ENCODE results near the gene CFAP68. TPM values are rescaled to one million over a fixed set of nuclear protein-coding genes. Genes with fewer than 3 reads are reported as not detected.

CFAP68 gene
- total RNA-seq, 1 donor from 2014 or later = 17.2 TPM

GRCh38 chr11:111934306-111934705, 55.0 kb downstream of the CFAP68 start:
- no peak for TF ChIP-seq CTCF (IDR thresholded peaks at IDR 0.05)
- Mint-ChIP-seq H3K4me3 (ENCODE audit: unreplicated experiment) (no peak overlapping the region), H3K36me3 (ENCODE audit: unreplicated experiment) (no peaks in the 10 kb centered on the region), H3K27me3 (ENCODE audit: unreplicated experiment) (no peaks in the 10 kb centered on the region), H3K27ac (ENCODE audit: unreplicated experiment) (no peak overlapping the region), H3K9me3 (ENCODE audit: unreplicated experiment) (no peaks in the 10 kb centered on the region), H3K4me1 (ENCODE audit: unreplicated experiment) (peaks cover 33% of the 10 kb centered on the region)
- DNase-seq (ENCODE audit: extremely low spot score, unreplicated experiment) = no peak

Other genes with a start within 250 kb of the CFAP68 start
- gene PPP2R1B, start 113.2 kb upstream of the CFAP68 start, total RNA-seq = 25.2 and 26.0 TPM in 2 replicates
- gene ALG9, start 8.0 kb upstream of the CFAP68 start, total RNA-seq = 34.1 and 41.7 TPM in 2 replicates
- 1.9 and 2.5 TPM in 2 replicates for gene FDXACB1, start 376 bp upstream of the CFAP68 start, total RNA-seq
- gene CRYAB, start 32.2 kb downstream of the CFAP68 start, total RNA-seq = 35.5 and 42.3 TPM in 2 replicates
- 0.34 TPM in 1 of 2 replicates, not detected in the other for gene HSPB2, start 33.2 kb downstream of the CFAP68 start, total RNA-seq
- gene C11orf52, start 39.4 kb downstream of the CFAP68 start, total RNA-seq = 0.42 and 0.62 TPM in 2 replicates
- 9.7 and 10.6 TPM in 2 replicates for gene DIXDC1, start 57.8 kb downstream of the CFAP68 start, total RNA-seq
- 26.3 and 26.4 TPM in 2 replicates for gene DLAT, start 145.9 kb downstream of the CFAP68 start, total RNA-seq
- gene PIH1D2, start 194.5 kb downstream of the CFAP68 start, total RNA-seq = 2.0 and 2.3 TPM in 2 replicates
- 23.1 and 24.6 TPM in 2 replicates for gene NKAPD1, start 194.8 kb downstream of the CFAP68 start, total RNA-seq
- gene TIMM8B, start 207.2 kb downstream of the CFAP68 start, total RNA-seq = 59.4 and 64.0 TPM in 2 replicates
- 71.6 and 82.0 TPM in 2 replicates for gene SDHD, start 207.3 kb downstream of the CFAP68 start, total RNA-seq

Data from osteocyte (in vitro differentiated cells).